ENCODE results near the gene ZBTB7C.

Gene ZBTB7C

GRCh38 chr18:48354746-48355260 lies 54.4 kb downstream of the ZBTB7C start:
- DNase-seq (ENCODE audit: low read depth), result no peak

GRCh38 chr18:48352051-48352755 lies 57.0 kb downstream of the ZBTB7C start:
- no peak for DNase-seq (ENCODE audit: low read depth)

GRCh38 chr18:48351216-48352050 lies 57.8 kb downstream of the ZBTB7C start:
- no peak for DNase-seq (ENCODE audit: low read depth)

GRCh38 chr18:48348739-48349138 lies 60.4 kb downstream of the ZBTB7C start:
- DNase-seq (ENCODE audit: low read depth), result no peak

- no peak for DNase-seq (ENCODE audit: low read depth)
Measured at GRCh38 chr18:48347756-48348326, 61.3 kb downstream of the ZBTB7C start.

- DNase-seq (ENCODE audit: low read depth), result no peak
Measured at GRCh38 chr18:48345596-48345995, 63.6 kb downstream of the ZBTB7C start.

- DNase-seq (ENCODE audit: low read depth), result no peak
Measured at GRCh38 chr18:48342581-48342980, 66.6 kb downstream of the ZBTB7C start.

- no peak for DNase-seq (ENCODE audit: low read depth)
Measured at GRCh38 chr18:48342125-48342524, 67.1 kb downstream of the ZBTB7C start.

GRCh38 chr18:48340560-48340959 lies 68.6 kb downstream of the ZBTB7C start:
- DNase-seq (ENCODE audit: low read depth), result no peak

- DNase-seq (ENCODE audit: low read depth), result no peak
Measured at GRCh38 chr18:48339692-48340091, 69.5 kb downstream of the ZBTB7C start.

GRCh38 chr18:48338915-48339314 lies 70.3 kb downstream of the ZBTB7C start:
- no peak for DNase-seq (ENCODE audit: low read depth)

- DNase-seq (ENCODE audit: low read depth), result no peak
Measured at GRCh38 chr18:48337053-48337452, 72.1 kb downstream of the ZBTB7C start.

- DNase-seq (ENCODE audit: low read depth), result no peak
Measured at GRCh38 chr18:48336332-48336731, 72.9 kb downstream of the ZBTB7C start.

GRCh38 chr18:48335829-48336228 lies 73.4 kb downstream of the ZBTB7C start:
- DNase-seq (ENCODE audit: low read depth), result no peak

- DNase-seq (ENCODE audit: low read depth), result no peak
Measured at GRCh38 chr18:48334845-48335244, 74.3 kb downstream of the ZBTB7C start.

- DNase-seq (ENCODE audit: low read depth), result no peak
Measured at GRCh38 chr18:48333563-48333962, 75.6 kb downstream of the ZBTB7C start.

- no peak for DNase-seq (ENCODE audit: low read depth)
Measured at GRCh38 chr18:48330016-48330991, 78.9 kb downstream of the ZBTB7C start.

- no peak for DNase-seq (ENCODE audit: low read depth)
Measured at GRCh38 chr18:48328473-48329210, 80.5 kb downstream of the ZBTB7C start.

- DNase-seq (ENCODE audit: low read depth), result no peak
Measured at GRCh38 chr18:48326901-48327675, 82.1 kb downstream of the ZBTB7C start.

- DNase-seq (ENCODE audit: low read depth), result no peak
Measured at GRCh38 chr18:48325115-48325665, 84.0 kb downstream of the ZBTB7C start.

Measured in T follicular helper cell (primary cell).